ENCODE results near the gene ATG9A.

ATG9A gene

GRCh38 chr2:219230059-219230540 lies 664 bp upstream of the ATG9A start:
- Histone ChIP-seq H3K27me3 (no peaks in the 10 kb centered on the region), H3K27ac (peak overlapping the region; percentile 93 to 96), H3K4me3 (peak overlapping the region; percentile 62 to 77), H3K9me3 (no peaks in the 10 kb centered on the region), H3K36me3 (peaks cover 39 to 54% (median 54%) of the 10 kb centered on the region in 3 donors), H3K4me1 (peaks cover 5 to 44% (median 26%) of the 10 kb centered on the region in 4 donors)
- peak in 1 of 2 donors; percentile 79 for DNase-seq
- TF ChIP-seq CTCF (IDR thresholded peaks at IDR 0.05) = no peak
- intact Hi-C loops (cut with DNase I; ENCODE audit: low total_unique reads) = loop anchor here (2.0 kb wide), 1 partner anchor 15 kb away; the partner anchor contains the start of genes GLB1L and STK16

DNA sequence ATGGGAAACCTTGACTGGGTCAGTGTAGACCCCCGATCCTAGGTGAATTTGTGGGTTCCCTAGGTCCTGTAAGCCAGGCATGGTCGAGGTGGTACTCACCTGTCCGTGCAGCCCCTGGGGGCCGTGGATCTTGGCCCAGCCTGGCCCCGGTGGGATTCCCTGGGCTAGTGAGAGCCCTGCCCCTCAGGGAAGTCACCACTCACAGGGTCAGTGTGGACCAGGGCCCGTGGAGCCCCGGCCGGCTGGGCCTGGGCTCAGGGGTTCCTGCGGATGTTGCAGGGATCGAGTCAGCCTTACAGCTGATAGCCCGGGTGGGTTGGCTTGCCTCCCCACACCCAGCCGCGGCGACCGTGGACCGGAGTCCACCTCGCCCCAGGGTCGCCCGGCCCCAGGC lies 528 bp downstream of the ATG9A start:
- Histone ChIP-seq H3K4me3 (peak overlapping the region; percentile 62 to 77), H3K36me3 (peaks cover 39 to 54% (median 54%) of the 10 kb centered on the region in 3 donors), H3K27ac (peak overlapping the region; percentile 93 to 96), H3K9me3 (no peaks in the 10 kb centered on the region), H3K27me3 (no peaks in the 10 kb centered on the region), H3K4me1 (peaks cover 5 to 44% (median 26%) of the 10 kb centered on the region in 4 donors)
- no peak for TF ChIP-seq CTCF (IDR thresholded peaks at IDR 0.05)
- no peak for DNase-seq
- intact Hi-C loops (cut with DNase I; ENCODE audit: low total_unique reads) = loop anchor here (10.0 kb wide), 1 partner anchor 66 kb away; no protein-coding TSS in a partner anchor

- H3K36me3 ChIP-seq = peaks cover 39 to 54% (median 54%) of the 10 kb centered on the region in 3 donors
- intact Hi-C loops (cut with DNase I; ENCODE audit: low total_unique reads) = loop anchor here (10.0 kb wide), 1 partner anchor 67 kb away; no protein-coding TSS in a partner anchor
- peaks cover 5 to 44% (median 26%) of the 10 kb centered on the region in 4 donors for H3K4me1 ChIP-seq
Observed at GRCh38 chr2:219228041-219228910, 1.2 kb downstream of the ATG9A start.

GRCh38 chr2:219225350-219225749 lies 4.1 kb downstream of the ATG9A start:
- DNase-seq = no peak
- Histone ChIP-seq H3K27me3 (no peaks in the 10 kb centered on the region), H3K4me3 (no peak overlapping the region), H3K27ac (no peak overlapping the region), H3K36me3 (peaks cover 54 to 71% (median 69%) of the 10 kb centered on the region in 3 donors), H3K9me3 (no peaks in the 10 kb centered on the region), H3K4me1 (peaks cover 0 to 30% (median 17%) of the 10 kb centered on the region in 4 donors)
- no peak for TF ChIP-seq CTCF (IDR thresholded peaks at IDR 0.05)
- intact Hi-C loops (cut with DNase I; ENCODE audit: low total_unique reads) = loop anchor here (10.0 kb wide), 1 partner anchor 69 kb away; no protein-coding TSS in a partner anchor

More at GRCh38 chr2:219228041-219228910, 1.2 kb downstream of the ATG9A start:
- Histone ChIP-seq H3K27me3 (no peaks in the 10 kb centered on the region), H3K9me3 (no peaks in the 10 kb centered on the region), H3K4me3 (peak overlapping the region; percentile 62 to 77), H3K27ac (peak overlapping the region; percentile 93 to 96)
- no peak for TF ChIP-seq CTCF (IDR thresholded peaks at IDR 0.05)
- DNase-seq = no peak

DNA sequence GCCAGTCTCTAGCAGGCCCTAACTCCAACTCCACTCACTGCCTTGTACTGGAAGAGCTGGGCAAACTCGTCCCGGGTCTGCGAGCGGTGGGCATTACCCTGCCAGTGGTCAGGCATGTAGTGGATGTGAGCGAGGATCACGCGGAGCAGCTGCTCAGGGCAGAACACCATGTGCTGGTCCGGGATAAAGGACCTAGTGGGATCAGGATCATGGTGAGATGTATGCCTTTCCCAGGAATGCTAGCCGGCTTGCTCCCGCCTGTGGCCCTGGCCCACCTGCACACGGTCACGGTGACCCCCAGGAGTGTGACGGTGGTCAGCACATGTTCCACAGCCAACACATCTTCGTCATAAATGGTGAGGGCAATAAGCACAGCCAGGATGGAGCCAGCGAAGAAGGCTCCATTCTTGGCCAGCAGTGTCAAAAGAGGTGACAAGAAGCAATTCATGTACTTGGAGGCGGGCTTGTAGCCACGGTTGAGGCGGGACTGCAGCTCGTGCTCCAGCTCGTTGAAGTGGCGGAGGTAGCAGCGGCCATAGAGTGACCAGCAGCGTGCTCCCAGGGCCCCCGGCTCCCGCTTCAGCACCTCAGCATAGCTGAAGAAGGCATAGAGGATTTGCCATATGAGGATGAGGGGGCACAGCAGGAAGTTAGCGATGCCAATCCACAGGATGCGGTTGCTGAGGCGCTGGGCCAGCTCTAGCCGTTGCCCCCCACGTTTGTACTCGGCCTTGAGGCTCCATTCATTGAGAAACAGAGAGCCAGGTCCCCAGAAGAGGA lies 5.4 kb downstream of the ATG9A start:
- H3K27me3 ChIP-seq = no peaks in the 10 kb centered on the region
- peaks cover 58 to 77% (median 74%) of the 10 kb centered on the region in 3 donors for H3K36me3 ChIP-seq
- no peak for DNase-seq
- H3K4me1 ChIP-seq = peaks cover 5 to 39% (median 28%) of the 10 kb centered on the region in 4 donors
- H3K9me3 ChIP-seq = no peaks in the 10 kb centered on the region
- intact Hi-C loops (cut with DNase I; ENCODE audit: low total_unique reads) = loop anchor here (10.0 kb wide), 1 partner anchor 71 kb away; no protein-coding TSS in a partner anchor
- no peak overlapping the region for H3K27ac ChIP-seq
- H3K4me3 ChIP-seq = no peak overlapping the region
- no peak for TF ChIP-seq CTCF (IDR thresholded peaks at IDR 0.05)
